ENCODE measurements around the gene FAM111A. TPM values are rescaled to one million over a fixed set of nuclear protein-coding genes. Genes with fewer than 3 reads are reported as not detected.

FAM111A gene
- total and polyA plus RNA-seq, 12 donors, result 13.5 to 92.5 (median 31.4) TPM

DNA sequence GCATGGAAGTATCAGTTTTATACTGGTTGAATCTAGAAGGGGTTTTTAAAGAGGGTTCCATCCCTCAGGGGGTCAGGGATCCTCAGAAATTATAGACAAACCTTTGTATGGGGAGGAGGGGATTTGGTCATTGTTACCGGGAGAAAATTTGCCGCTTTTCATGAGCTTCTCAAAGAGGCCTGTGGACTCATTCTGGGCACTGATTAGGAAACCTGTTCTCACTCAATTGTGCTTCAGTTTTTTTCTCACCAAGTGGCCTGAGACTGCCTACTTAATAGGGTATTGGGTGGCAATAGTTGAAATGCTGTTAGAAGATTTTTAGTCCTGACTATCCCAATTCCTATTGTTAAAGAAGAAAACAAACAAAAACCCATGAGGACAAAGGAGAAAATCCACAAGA, 56.1 kb downstream of the FAM111A start:
- intact Hi-C loops (cut with DNase I), result no loop called here
- no peak for DNase-seq
- H3K4me1 ChIP-seq (replicated peaks in 1 of 2), result peaks cover 4 to 17% of the 10 kb centered on the region in 2 donors
- peak overlapping the region in 2 of 5 donors; percentile 32 to 50 for H3K27ac ChIP-seq
- 85 to 95% (median 93%) methylated on average over 2 of the region's 2 CpGs for WGBS, 4 donors
- peaks cover 0 to 16% of the 10 kb centered on the region in 2 donors for H3K36me3 ChIP-seq (replicated peaks in 1 of 2)
- H3K9me3 ChIP-seq (replicated peaks in 1 of 3), result no peaks in the 10 kb centered on the region
- TF ChIP-seq POLR2A (IDR thresholded peaks at IDR 0.05), result no peak
- TF ChIP-seq, protein P1, sequence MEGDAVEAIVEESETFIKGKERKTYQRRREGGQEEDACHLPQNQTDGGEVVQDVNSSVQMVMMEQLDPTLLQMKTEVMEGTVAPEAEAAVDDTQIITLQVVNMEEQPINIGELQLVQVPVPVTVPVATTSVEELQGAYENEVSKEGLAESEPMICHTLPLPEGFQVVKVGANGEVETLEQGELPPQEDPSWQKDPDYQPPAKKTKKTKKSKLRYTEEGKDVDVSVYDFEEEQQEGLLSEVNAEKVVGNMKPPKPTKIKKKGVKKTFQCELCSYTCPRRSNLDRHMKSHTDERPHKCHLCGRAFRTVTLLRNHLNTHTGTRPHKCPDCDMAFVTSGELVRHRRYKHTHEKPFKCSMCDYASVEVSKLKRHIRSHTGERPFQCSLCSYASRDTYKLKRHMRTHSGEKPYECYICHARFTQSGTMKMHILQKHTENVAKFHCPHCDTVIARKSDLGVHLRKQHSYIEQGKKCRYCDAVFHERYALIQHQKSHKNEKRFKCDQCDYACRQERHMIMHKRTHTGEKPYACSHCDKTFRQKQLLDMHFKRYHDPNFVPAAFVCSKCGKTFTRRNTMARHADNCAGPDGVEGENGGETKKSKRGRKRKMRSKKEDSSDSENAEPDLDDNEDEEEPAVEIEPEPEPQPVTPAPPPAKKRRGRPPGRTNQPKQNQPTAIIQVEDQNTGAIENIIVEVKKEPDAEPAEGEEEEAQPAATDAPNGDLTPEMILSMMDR (IDR thresholded peaks at IDR 0.05), result no peak
- no peaks in the 10 kb centered on the region for H3K27me3 ChIP-seq
- no peak overlapping the region for H3K4me3 ChIP-seq

GRCh38 chr11:59199546-59200422, 57.1 kb downstream of the FAM111A start:
- Histone ChIP-seq H3K4me3 (no peak overlapping the region), H3K27ac (peak overlapping the region in 2 of 5 donors; percentile 1 to 6), H3K4me1 (replicated peaks in 1 of 2) (peaks cover 4 to 17% of the 10 kb centered on the region in 2 donors), H3K36me3 (replicated peaks in 1 of 2) (peaks cover 0 to 18% of the 10 kb centered on the region in 2 donors), H3K9me3 (replicated peaks in 1 of 3) (no peaks in the 10 kb centered on the region), H3K27me3 (no peaks in the 10 kb centered on the region)
- intact Hi-C loops (cut with DNase I), result no loop called here
- TF ChIP-seq, protein P1 (IDR thresholded peaks at IDR 0.05), result no peak
- TF ChIP-seq POLR2A (IDR thresholded peaks at IDR 0.05), result no peak
- 71 to 77% (median 74%) methylated on average over 14 of the region's 14 CpGs for WGBS, 4 donors
- no peak for DNase-seq

DNA sequence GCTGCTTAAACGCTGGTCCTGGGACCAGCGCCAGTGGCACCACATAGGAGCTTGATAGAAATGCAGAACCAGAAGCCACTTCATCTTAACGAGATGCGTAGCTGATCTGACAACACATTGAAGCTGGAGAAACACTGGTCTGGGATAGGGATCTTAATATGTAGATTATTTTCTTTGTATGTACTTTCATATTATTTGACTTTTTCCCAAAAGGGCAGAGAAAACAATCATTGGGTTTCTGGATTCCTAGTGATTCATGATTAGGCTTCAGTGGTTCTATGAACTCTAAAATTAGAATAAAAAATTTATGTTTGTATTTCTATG, 57.7 kb downstream of the FAM111A start:
- TF ChIP-seq, protein P1 (IDR thresholded peaks at IDR 0.05), result no peak
- no peak for TF ChIP-seq POLR2A (IDR thresholded peaks at IDR 0.05)
- Histone ChIP-seq H3K4me3 (no peak overlapping the region), H3K27me3 (no peaks in the 10 kb centered on the region), H3K27ac (peak overlapping the region in 1 of 5 donors; percentile 6), H3K9me3 (replicated peaks in 1 of 3) (no peaks in the 10 kb centered on the region), H3K36me3 (replicated peaks in 1 of 2) (peaks cover 0 to 22% of the 10 kb centered on the region in 2 donors), H3K4me1 (replicated peaks in 1 of 2) (peaks cover 4 to 17% of the 10 kb centered on the region in 2 donors)
- intact Hi-C loops (cut with DNase I), result no loop called here
- peak in 1 of 7 donors; percentile 37 for DNase-seq
- WGBS, 4 donors, result 41 to 50% (median 45%) methylated on average over 4 of the region's 4 CpGs

DNA sequence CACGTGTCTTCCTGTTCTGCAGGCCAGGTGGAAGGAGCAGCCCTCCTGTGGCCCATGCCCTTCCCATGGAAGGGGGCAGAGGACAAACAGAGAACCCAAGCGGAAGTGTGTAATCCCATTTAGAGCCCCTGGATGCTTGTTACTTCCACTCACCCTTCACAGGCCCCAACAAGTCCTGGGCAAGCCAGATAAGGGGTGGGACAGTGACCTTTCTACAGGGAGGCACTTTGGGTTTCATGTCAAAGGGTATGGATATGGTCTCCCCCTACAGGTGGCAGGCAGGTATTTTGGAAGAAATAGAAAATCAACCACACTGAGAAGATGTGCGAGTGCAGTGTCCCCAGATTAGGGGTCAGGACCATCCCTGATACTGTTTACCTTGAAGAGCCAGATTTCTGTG, 58.7 kb downstream of the FAM111A start:
- 93 to 100% (median 94%) methylated on average over 3 of the region's 3 CpGs for WGBS, 4 donors
- H3K27me3 ChIP-seq, result no peaks in the 10 kb centered on the region
- no peaks in the 10 kb centered on the region for H3K9me3 ChIP-seq (replicated peaks in 1 of 3)
- H3K27ac ChIP-seq, result no peak overlapping the region
- H3K36me3 ChIP-seq (replicated peaks in 1 of 2), result peaks cover 0 to 21% of the 10 kb centered on the region in 2 donors
- intact Hi-C loops (cut with DNase I), result no loop called here
- H3K4me1 ChIP-seq (replicated peaks in 1 of 2), result peaks cover 4 to 17% of the 10 kb centered on the region in 2 donors
- DNase-seq, result no peak
- TF ChIP-seq, protein P1 (IDR thresholded peaks at IDR 0.05), result no peak
- TF ChIP-seq POLR2A (IDR thresholded peaks at IDR 0.05), result no peak
- H3K4me3 ChIP-seq, result no peak overlapping the region

Other genes with a start within 250 kb of the FAM111A start
- gene GLYATL1, start 203.4 kb upstream of the FAM111A start, total RNA-seq, result under 1 TPM in 2 of 9 donors, not detected in 7; 0.11 to 0.50 TPM
- gene GLYATL1, start 203.4 kb upstream of the FAM111A start, polyA plus RNA-seq, result under 1 TPM in 2 of 3 donors, not detected in 1; 0.07 to 0.18 TPM
- not detected for gene GLYATL1B, start 56.5 kb upstream of the FAM111A start, total RNA-seq
- gene GLYATL1B, start 56.5 kb upstream of the FAM111A start, polyA plus RNA-seq, result not detected
- gene FAM111B, start 35.6 kb upstream of the FAM111A start, total RNA-seq, result 10 to 100 TPM in 1 of 9 donors, 1 to 10 TPM in 3, under 1 TPM in 4, not detected in 1; 0.26 to 14.1 (median 0.94) TPM
- gene FAM111B, start 35.6 kb upstream of the FAM111A start, polyA plus RNA-seq, result 1 to 10 TPM in 1 of 3 donors, under 1 TPM in 2; 0.08 to 2.5 (median 0.20) TPM
- gene DTX4, start 29.3 kb downstream of the FAM111A start, total RNA-seq, result 1 to 10 TPM; 2.2 to 7.8 (median 3.3) TPM
- 1 to 10 TPM; 1.2 to 2.9 (median 2.3) TPM for gene DTX4, start 29.3 kb downstream of the FAM111A start, polyA plus RNA-seq
- gene MPEG1, start 70.1 kb downstream of the FAM111A start, total RNA-seq, result 10 to 100 TPM in 8 of 9 donors, 1 to 10 TPM in 1; 5.9 to 54.8 (median 35.7) TPM
- gene MPEG1, start 70.1 kb downstream of the FAM111A start, polyA plus RNA-seq, result 10 to 100 TPM in 1 of 3 donors, 1 to 10 TPM in 2; 4.5 to 10.2 (median 6.9) TPM
- gene OR5AN1, start 216.0 kb downstream of the FAM111A start, total RNA-seq, result not detected
- not detected for gene OR5AN1, start 216.0 kb downstream of the FAM111A start, polyA plus RNA-seq

All from adrenal gland (tissue), 12 donors.